NCI-H446 treated with DMSO at 0.1 percent for 48 hours (cell line): ENCODE results near the gene ZNF268.
A peak's percentile ranks its signal among the peaks of the same experiment; 100 is the strongest.

Experiments
- DNase-seq: peaks from one replicate; lab custom pipeline; 2025; lab: John Stamatoyannopoulos, UW

ZNF268 gene

GRCh38 chr12:133181238-133181959 is at the start of gene ZNF268:
Gene ZNF268 (plus strand): TSS chr12:133181495. CDS start chr12:133181998, 503 bp downstream.
- peak; percentile 65 for DNase-seq

DNA sequence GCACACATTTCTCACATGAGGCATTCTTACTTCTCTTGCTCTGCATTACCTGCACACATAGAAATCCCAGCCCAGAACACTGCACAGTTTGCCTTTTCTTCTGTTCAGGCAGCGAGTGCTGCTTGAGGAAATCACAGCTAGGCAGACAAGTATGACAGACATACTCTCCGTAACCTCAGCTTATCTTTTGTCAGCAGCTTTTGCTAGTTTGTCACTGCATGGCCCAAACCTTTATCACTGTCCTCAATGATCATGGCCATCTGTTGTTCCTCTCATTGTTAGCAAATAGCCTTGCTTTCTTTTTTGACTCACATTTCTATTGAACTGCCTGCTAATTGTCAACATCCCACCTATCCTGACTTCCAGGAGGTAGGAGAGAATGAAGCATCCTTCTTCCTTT is 45.5 kb upstream of the ZNF268 start:
- DNase-seq, result no peak

GRCh38 chr12:133145981-133146380 is 35.3 kb upstream of the ZNF268 start:
- DNase-seq, result no peak

GRCh38 chr12:133156125-133156690 is 25.1 kb upstream of the ZNF268 start:
- no peak for DNase-seq

DNA sequence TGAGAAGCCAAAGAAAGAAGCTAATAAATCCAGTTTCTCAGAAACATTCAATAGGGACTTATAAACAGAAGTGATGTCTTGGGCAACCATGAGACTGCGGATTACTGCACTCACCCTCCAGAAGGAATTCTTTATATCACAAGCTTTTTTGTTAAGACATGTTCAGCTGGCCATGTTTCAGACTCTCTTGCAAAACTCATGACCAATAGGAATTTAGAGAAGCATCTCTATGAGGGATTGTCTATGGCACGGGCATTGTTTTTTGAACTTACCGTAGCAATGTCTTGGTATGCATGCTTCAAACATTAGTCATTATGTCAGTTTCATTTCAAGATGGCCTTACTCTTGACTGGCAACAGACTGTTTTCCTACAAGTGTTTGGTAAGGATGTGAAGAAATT is 15.5 kb upstream of the ZNF268 start:
- no peak for DNase-seq

DNA sequence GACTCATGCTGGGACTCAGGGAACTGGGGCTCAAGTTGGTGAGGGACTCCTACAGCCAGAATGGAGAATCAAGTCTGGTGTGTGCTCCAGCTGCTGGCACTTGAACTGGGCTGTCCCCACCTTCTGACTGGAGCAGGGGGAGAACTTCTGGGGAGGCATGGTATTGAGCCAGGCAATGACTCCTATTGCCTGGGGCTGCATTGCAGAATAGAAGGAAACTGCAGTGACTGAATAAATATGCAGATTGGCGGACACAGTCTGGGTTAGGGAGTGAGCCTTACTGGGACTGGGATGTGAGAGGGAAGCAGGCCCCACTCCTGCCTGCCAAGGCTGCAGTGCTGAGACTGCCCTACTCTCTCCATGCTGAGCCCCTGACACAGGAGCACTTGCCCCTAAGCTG is 8.8 kb upstream of the ZNF268 start:
- DNase-seq, result no peak

DNA sequence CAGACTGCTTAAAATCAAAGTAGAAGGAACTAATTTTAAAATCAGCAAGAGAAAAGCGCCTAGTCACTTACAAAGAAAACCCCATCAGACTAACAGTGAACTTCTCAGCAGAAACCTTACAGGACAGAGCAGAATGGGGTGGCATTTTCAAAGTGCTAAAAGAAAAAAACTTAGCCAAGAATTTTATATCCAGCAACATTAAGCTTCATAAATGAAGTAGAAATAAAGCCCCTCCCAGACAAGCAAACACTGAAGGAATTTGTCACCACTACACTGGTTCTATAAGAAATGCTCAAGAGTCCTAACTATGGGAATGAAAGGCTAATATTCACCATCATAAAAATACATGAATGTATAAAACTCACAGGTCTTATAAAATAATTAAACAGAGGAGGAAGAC is 6.4 kb upstream of the ZNF268 start:
- DNase-seq, result no peak

DNA sequence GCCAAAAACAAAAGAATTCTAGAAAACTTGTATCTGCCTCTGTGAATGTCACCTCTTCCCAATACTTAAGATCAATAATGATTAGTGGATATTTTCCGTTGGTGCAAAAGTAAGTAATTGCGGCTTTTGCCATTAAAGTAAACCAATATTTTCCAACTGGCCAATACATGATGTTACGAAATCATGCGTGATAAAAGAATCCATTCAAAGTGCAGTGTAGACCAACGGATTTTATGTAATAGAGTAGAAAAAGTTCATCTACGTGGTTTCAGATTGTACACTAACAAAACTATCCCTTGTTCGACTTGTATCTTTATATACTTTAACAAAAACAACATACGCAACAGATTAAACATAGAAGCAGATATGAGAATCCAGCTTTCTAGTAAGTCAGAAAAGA is 626 bp upstream of the ZNF268 start:
- no peak for DNase-seq

- no peak for DNase-seq
Measured at GRCh38 chr12:133190176-133190575, 8.9 kb downstream of the ZNF268 start.

DNA sequence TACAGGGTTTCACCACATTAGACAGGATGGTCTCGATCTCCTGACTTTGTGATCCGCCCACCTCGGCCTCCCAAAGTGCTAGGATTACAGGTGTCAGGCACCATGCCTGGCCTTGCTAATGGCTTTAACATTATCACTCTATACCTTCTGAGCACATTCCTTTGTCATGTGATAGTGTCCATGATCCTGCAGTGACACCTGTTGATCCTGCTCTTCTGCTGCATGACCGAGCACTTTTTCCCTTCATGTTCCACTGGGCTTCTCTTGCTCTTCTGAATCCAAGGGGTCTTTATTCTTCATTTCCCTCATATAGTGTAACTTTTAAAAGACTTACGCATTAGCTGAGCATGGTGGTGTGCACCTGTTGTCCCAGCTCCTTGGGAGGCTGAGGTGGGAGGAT is 11.6 kb downstream of the ZNF268 start:
- DNase-seq, result no peak

GRCh38 chr12:133201888-133202287 is 20.6 kb downstream of the ZNF268 start:
- DNase-seq, result no peak

GRCh38 chr12:133202493-133203343 is 21.4 kb downstream of the ZNF268 start:
- DNase-seq, result no peak

DNA sequence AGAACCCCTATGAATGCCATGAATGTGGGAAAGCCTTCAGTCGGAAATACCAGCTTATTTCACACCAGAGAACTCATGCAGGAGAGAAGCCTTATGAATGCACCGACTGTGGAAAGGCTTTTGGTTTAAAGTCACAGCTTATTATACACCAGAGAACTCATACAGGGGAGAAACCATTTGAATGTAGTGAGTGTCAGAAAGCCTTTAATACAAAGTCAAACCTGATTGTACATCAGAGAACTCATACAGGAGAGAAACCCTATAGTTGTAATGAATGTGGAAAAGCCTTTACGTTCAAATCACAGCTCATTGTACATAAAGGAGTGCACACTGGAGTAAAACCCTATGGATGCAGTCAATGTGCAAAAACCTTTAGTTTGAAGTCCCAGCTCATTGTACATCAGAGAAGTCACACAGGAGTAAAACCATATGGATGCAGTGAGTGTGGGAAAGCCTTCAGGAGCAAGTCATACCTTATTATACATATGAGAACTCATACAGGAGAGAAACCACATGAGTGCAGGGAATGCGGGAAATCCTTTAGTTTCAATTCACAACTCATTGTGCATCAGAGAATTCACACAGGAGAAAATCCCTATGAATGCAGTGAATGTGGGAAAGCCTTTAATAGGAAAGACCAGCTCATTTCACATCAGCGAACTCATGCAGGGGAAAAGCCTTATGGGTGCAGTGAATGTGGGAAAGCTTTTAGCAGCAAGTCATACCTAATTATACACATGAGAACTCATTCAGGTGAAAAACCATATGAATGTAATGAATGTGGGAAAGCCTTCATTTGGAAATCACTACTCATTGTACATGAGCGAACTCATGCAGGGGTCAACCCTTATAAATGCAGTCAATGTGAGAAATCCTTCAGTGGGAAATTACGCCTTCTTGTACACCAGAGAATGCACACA is 22.3 kb downstream of the ZNF268 start:
- DNase-seq, result no peak

- no peak for DNase-seq
Measured at GRCh38 chr12:133204264-133204603, 22.9 kb downstream of the ZNF268 start.

DNA sequence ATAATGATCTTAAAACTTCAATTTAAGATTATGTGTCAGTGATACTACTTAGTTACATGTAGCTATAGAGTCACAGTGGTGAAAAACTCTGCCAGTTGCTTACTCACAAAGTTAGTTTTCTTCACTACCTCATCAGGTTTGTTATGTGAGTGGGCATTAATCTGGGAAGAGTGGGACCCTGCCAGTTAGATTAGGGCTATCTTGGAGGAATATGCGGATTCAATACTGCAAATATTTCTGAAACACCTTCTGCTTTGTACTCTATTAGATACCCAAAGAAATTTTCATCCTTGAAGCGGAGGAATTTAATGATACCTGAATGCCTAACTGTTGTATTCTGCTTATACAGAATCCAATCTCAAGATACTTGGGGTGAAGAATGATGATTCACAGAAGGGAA is 25.1 kb downstream of the ZNF268 start:
- no peak for DNase-seq

- no peak for DNase-seq
Measured at GRCh38 chr12:133215724-133216123, 34.4 kb downstream of the ZNF268 start.

DNA sequence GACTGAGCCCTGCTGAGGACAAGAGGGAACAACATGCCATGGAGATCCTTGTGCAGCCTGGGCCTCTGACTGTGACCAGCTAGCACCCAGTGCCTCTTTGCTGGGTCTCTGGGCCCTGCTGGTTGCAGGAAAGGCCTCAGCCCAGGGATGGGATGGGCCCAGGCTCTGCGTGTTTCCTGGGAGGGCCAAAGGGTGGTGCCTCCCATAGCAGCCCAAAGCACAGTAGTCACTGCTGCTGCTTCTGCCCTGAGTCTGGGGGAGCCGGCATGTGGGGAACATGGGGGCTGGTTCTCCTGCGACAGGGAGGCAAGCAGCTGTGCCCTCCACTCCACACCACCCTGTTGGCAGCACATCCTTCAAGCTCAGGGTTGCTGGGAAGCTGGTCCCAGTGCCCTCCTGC is 35.9 kb downstream of the ZNF268 start:
- no peak for DNase-seq

DNA sequence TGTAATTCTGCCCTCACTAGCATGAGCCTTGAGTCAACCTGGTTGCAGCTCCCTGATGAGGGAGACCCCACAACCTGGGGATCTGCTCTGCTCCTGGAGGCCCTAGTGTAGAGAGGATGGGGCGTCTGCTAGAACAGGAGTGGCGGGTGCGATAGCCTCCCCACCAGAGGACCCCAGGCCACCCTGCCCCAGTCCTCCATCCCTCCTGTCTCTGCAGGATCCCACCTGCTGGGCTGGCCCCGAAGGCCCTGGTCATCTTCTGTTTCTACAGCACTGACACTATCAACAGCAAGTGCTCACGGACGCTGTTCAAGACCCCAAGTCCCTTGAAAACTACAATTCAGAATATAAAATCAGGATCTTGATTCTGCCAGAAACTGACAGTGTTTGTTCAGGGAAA is 39.2 kb downstream of the ZNF268 start:
- DNase-seq, result no peak

- no peak for DNase-seq
Measured at GRCh38 chr12:133221241-133221640, 39.9 kb downstream of the ZNF268 start.

- no peak for DNase-seq
Measured at GRCh38 chr12:133222211-133222610, 40.9 kb downstream of the ZNF268 start.

DNA sequence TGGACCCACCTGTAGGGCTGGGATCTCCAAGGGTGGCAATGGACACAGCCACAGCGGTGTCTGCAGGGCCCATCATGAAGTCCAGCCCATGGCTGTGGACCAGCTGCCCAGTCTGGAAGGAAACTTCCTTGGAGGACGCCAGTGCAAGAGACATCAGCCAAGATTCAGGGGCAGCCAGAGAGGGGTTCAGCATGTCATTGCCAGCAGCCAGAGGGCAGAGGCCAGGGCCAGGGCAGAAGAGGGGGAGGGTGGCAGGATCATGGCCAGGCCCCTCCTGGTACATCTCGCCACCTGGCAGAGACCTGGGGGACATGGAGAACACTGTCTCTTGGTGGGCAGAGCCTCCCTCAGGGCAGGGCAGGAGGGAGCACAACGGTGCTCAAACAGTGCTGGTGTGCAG is 44.2 kb downstream of the ZNF268 start:
- no peak for DNase-seq

GRCh38 chr12:133226690-133227089 is 45.4 kb downstream of the ZNF268 start:
- no peak for DNase-seq
